ENCODE results near the gene HDAC9.

DNA sequence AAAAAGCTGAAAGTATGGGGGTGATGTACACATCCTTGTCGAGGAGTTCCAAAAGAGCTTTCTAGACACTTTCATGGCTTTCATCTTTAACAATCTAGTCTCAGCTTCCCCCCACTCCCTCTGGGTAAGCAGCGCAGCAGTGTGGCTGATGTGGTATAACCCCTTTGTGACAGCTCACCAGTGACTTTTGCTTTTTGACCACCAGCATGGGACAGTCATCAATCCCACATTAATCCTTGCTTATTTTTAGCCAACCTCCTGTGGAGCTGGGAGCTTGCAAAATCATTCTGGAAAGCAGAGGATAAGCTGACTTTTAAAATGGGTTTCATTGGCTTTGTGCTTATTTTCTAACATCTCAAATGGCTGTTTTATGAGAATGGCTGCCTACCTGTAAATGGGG lies 272.7 kb downstream of the HDAC9 start:
- TF ChIP-seq POLR2A (IDR thresholded peaks at IDR 0.05; ENCODE audit: low read length) = no peak
- no peak for TF ChIP-seq GATA1 (IDR thresholded peaks at IDR 0.05; ENCODE audit: low read depth, low read length)

All from erythroblast (primary cell).